AG04449 (cell line): ENCODE results near the gene TOMM22.

Experiments used
- CTCF ChIA-PET: fragments of 350-600 bp; formaldehyde crosslinking; extraction: SDS; loops from one replicate; lab custom pipeline; 2021; ENCODE audit warnings: antibody characterized with exemption; lab: Yijun Ruan, JAX
- POLR2A ChIA-PET: fragments of 400-600, 350-600 bp; formaldehyde crosslinking; extraction: SDS; loops from one replicate; lab custom pipeline; 2020; ENCODE audit warnings: antibody characterized with exemption, inconsistent platforms; lab: Yijun Ruan, JAX
- DNase-seq: peaks from one replicate; pipeline ENCODE4 v3.0.0-alpha.2; 2010; ENCODE audit warnings: low read depth, low spot score
- H3K4me3 ChIP-seq: 2 replicates; pipeline ENCODE4 v1.5.1; 2011; ENCODE audit warnings: low read depth, mild to moderate bottlenecking, control low read depth, low read length
- CTCF ChIP-seq: IDR thresholded peaks from one replicate; pipeline ENCODE4 v1.5.1; 2011; ENCODE audit warnings: mild to moderate bottlenecking, moderate library complexity, low read length, control low read depth, inconsistent platforms; ENCODE audit not compliant: insufficient read depth; ENCODE audit errors: missing control alignments

The TOMM22 gene

GRCh38 chr22:38731703-38732161 is 50.0 kb downstream of the TOMM22 start:
- POLR2A ChIA-PET, result no interaction called here
- no peak overlapping the region for H3K4me3 ChIP-seq
- TF ChIP-seq CTCF, result no peak
- CTCF ChIA-PET, result interaction anchor here (0.7 to 4.2 kb wide), 6 partner anchors 9 to 24 kb away, joined by 3 to 26 read pairs (median 4); no protein-coding TSS in a partner anchor
- no peak for DNase-seq

DNA sequence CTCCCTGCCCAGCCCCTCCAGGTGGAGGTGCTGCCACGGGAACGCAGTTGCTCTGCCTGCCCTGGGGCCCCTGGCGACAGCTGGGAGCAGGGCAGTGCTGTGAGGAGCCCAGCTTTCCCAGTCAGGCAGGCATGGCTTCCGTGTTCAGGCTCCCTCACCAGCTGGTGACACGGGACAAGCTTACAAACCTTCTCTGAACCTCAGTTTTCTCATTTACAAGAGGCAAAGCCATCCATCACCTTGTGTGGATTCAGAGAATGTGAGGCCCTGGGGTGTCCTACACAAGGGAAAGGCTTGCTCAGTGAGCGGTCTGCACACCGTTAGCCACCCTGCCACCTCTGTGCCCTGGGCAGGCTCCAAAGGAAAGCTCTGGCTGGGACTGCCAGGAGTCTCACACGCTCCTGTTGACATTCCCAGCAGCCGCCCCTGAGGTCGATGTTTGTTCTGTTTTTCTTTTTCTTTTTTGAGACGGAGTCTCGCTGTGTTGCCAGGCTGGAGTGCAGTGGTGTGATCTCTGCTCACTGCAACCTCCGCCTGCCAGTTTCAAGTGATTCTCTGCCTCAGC is 50.6 kb downstream of the TOMM22 start:
- DNase-seq, result no peak
- ChIA-PET POLR2A (no interaction called here), CTCF (interaction anchor here (0.7 to 4.8 kb wide), 8 partner anchors 8 to 25 kb away, joined by 3 to 52 read pairs (median 5); no protein-coding TSS in a partner anchor)
- TF ChIP-seq CTCF, result no peak
- no peak overlapping the region for H3K4me3 ChIP-seq

GRCh38 chr22:38733329-38733723 is 51.6 kb downstream of the TOMM22 start:
- POLR2A ChIA-PET, result interaction anchor here (1.3 kb wide), 1 partner anchor 15 kb away, joined by 3 read pairs; no protein-coding TSS in a partner anchor

DNA sequence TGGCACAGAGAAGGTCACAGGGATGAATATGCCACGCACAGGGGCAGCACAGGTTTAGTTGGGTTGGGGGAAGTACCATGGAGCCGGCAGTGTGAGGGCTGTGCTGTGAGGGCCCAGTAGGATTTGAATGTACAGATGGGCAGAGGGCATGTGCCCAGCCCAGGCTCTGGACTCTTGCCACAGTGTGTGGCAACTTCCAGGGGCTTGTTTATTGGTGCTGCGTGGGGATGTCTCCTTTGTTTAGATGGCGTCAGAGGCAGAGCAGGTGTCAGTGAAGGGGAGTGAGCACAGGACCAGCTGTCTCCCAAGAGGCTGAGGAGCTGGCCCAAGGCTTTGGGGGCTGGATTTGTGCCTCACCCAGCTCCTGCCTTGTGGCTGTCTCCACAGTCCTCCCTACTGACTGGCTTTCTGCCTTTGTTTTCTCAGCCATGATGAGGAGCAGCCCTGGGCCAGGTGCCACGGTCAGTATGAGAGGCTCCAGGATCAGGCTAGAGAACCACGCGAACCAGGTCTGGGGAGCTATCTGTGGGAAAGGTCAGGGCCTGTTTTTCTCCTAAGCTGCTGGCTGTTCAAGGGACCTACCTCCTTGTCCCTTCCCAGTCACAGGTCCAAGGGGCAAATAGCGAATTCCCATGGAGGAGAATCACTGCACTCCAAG is 52.1 kb downstream of the TOMM22 start:
- no peak for TF ChIP-seq CTCF
- no peak for DNase-seq
- ChIA-PET POLR2A (interaction anchor here (0.7 to 1.3 kb wide), 2 partner anchors 9 to 16 kb away, joined by 3 to 4 read pairs; no protein-coding TSS in a partner anchor), CTCF (interaction anchor here (1.2 to 4.8 kb wide), 7 partner anchors 9 to 32 kb away, joined by 3 to 52 read pairs (median 15); no protein-coding TSS in a partner anchor)
- H3K4me3 ChIP-seq, result no peak overlapping the region

More at GRCh38 chr22:38733329-38733723, 51.6 kb downstream of the TOMM22 start:
- CTCF ChIA-PET, result interaction anchor here (0.8 to 4.8 kb wide), 6 partner anchors 9 to 18 kb away, joined by 3 to 52 read pairs (median 18); no protein-coding TSS in a partner anchor
- TF ChIP-seq CTCF, result peak; percentile 71
- DNase-seq, result no peak
- no peak overlapping the region for H3K4me3 ChIP-seq

GRCh38 chr22:38734421-38735100 is 52.8 kb downstream of the TOMM22 start:
- ChIA-PET POLR2A (interaction anchor here (0.7 kb wide), 1 partner anchor 9 kb away, joined by 4 read pairs; no protein-coding TSS in a partner anchor), CTCF (interaction anchor here (1.2 to 4.8 kb wide), 7 partner anchors 8 to 32 kb away, joined by 3 to 52 read pairs (median 15); no protein-coding TSS in a partner anchor)
- DNase-seq, result no peak
- TF ChIP-seq CTCF, result no peak
- no peak overlapping the region for H3K4me3 ChIP-seq
